Measurements from ENCODE around the gene ZFAND4.
"Not testable (repeated sequence)": the region's sequence is repeated elsewhere in the genome, so short reads cannot be mapped to it uniquely, and the experiment has no call there.

The ZFAND4 gene

GRCh38 chr10:45640049-45640448 lies 32.5 kb downstream of the ZFAND4 start:
- no peak for FAIRE-seq

GRCh38 chr10:45627412-45628048 lies 45.0 kb downstream of the ZFAND4 start:
- no peak for FAIRE-seq

- FAIRE-seq: no peak
These were observed 46.7 kb downstream of the ZFAND4 start for GRCh38 chr10:45625879-45626278.

GRCh38 chr10:45624724-45625123 lies 47.8 kb downstream of the ZFAND4 start:
- no peak for FAIRE-seq

GRCh38 chr10:45614869-45615268 lies 57.7 kb downstream of the ZFAND4 start:
- FAIRE-seq: no peak

- no peak for FAIRE-seq
These were observed 59.8 kb downstream of the ZFAND4 start for GRCh38 chr10:45612741-45613140.

GRCh38 chr10:45608052-45608451 lies 64.5 kb downstream of the ZFAND4 start:
- no peak for FAIRE-seq

- no peak for FAIRE-seq
These were observed 65.3 kb downstream of the ZFAND4 start for GRCh38 chr10:45607276-45607675.

GRCh38 chr10:45602836-45603235 lies 69.7 kb downstream of the ZFAND4 start:
- FAIRE-seq: no peak

GRCh38 chr10:45602082-45602730 lies 70.4 kb downstream of the ZFAND4 start:
- FAIRE-seq: no peak

GRCh38 chr10:45601254-45601930 lies 71.2 kb downstream of the ZFAND4 start:
- FAIRE-seq: not testable (repeated sequence)

GRCh38 chr10:45600337-45601253 lies 72.0 kb downstream of the ZFAND4 start:
- FAIRE-seq: not testable (repeated sequence)

- no peak for FAIRE-seq
These were observed 72.9 kb downstream of the ZFAND4 start for GRCh38 chr10:45599646-45600045.

- no peak for FAIRE-seq
These were observed 73.5 kb downstream of the ZFAND4 start for GRCh38 chr10:45599021-45599603.

- FAIRE-seq: no peak
These were observed 76.0 kb downstream of the ZFAND4 start for GRCh38 chr10:45596526-45596925.

GRCh38 chr10:45594276-45595157 lies 78.1 kb downstream of the ZFAND4 start:
- no peak for FAIRE-seq

- FAIRE-seq: no peak
These were observed 78.7 kb downstream of the ZFAND4 start for GRCh38 chr10:45593938-45594275.

GRCh38 chr10:45592926-45593325 lies 79.6 kb downstream of the ZFAND4 start:
- no peak for FAIRE-seq

GRCh38 chr10:45592432-45592831 lies 80.1 kb downstream of the ZFAND4 start:
- no peak for FAIRE-seq

- FAIRE-seq: no peak
These were observed 81.3 kb downstream of the ZFAND4 start for GRCh38 chr10:45591280-45591679.

- no peak for FAIRE-seq
These were observed 82.7 kb downstream of the ZFAND4 start for GRCh38 chr10:45589868-45590267.

GRCh38 chr10:45589009-45589408 lies 83.6 kb downstream of the ZFAND4 start:
- no peak for FAIRE-seq
